ENCODE data around the gene TBC1D4. TPM values are rescaled to one million over a fixed set of nuclear protein-coding genes. Genes with fewer than 3 reads are reported as not detected.
"Not testable (repeated sequence)": the region's sequence is repeated elsewhere in the genome, so short reads cannot be mapped to it uniquely, and the experiment has no call there.

Gene TBC1D4
- total RNA-seq, 1 donor from 2014 or later, result 19.8 TPM

DNA sequence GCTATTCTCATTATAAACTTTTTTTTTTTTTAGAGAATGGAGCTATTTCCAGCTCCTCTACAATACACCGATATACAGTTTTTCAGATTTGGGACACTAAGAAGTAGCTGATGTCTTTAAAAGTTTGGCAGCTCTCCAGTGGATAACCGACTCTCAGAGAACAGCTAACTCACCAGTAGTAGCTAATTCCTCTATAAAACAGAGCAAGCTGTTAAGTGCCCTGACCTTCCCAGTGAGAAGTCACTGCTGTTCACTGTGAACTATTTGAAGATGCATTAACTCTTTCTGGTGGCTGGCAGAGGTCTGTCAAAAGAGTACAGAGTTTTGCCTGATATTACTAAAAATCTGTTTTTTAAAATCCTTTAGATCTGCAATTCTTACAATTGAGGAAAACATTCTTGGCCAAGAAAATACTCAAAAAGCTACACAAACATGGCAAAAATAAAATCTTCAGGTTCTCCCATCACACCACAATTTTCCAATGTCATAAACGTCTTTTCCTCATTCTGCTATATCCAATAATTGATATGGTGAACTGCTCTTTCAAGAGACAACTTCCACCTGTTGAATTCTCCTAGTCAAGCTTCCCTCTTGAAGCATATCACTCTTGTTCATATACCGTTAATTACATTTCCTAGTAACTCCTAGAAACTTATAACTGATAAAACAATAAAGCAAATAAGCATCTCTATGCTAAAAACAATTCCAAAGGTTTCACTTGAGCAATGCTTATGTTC is 44.2 kb downstream of the TBC1D4 start:
- Histone ChIP-seq H3K27ac (ENCODE audit: low read depth, low read length) (peak overlapping the region; percentile 1), H3K9me3 (ENCODE audit: control insufficient read depth in 3 of 3, low read length in 3 of 3) (no peaks in the 10 kb centered on the region), H3K4me3 (ENCODE audit: low read length in 3 of 3) (no peak overlapping the region), H3K36me3 (ENCODE audit: control insufficient read depth in 3 of 3, insufficient read depth in 3 of 3, low read length in 3 of 3) (no peaks in the 10 kb centered on the region), H3K4me1 (ENCODE audit: control insufficient read depth in 3 of 3, insufficient read depth in 3 of 3, low read length in 3 of 3) (peaks cover 10 to 15% (median 13%) of the 10 kb centered on the region in 3 donors), H3K27me3 (ENCODE audit: control insufficient read depth in 3 of 3, insufficient read depth in 3 of 3, low read length in 3 of 3) (no peaks in the 10 kb centered on the region), H3K9ac (ENCODE audit: low read depth in 1 of 3, low read length in 3 of 3) (peak overlapping the region in 1 of 3 donors; percentile 19)

- H3K9me3 ChIP-seq (ENCODE audit: control insufficient read depth in 3 of 3, low read length in 3 of 3); H3K9ac ChIP-seq (ENCODE audit: low read depth in 1 of 3, low read length in 3 of 3); H3K27ac ChIP-seq (ENCODE audit: low read depth, low read length); H3K36me3 ChIP-seq (ENCODE audit: control insufficient read depth in 3 of 3, insufficient read depth in 3 of 3, low read length in 3 of 3); H3K27me3 ChIP-seq (ENCODE audit: control insufficient read depth in 3 of 3, insufficient read depth in 3 of 3, low read length in 3 of 3); H3K4me3 ChIP-seq (ENCODE audit: low read length in 3 of 3): not testable (repeated sequence)
- peaks cover 20 to 34% (median 21%) of the 10 kb centered on the region in 3 donors for H3K4me1 ChIP-seq (ENCODE audit: control insufficient read depth in 3 of 3, insufficient read depth in 3 of 3, low read length in 3 of 3)
Measured at GRCh38 chr13:75434126-75434525, 47.8 kb downstream of the TBC1D4 start.

- Histone ChIP-seq H3K36me3 (ENCODE audit: control insufficient read depth in 3 of 3, insufficient read depth in 3 of 3, low read length in 3 of 3) (no peaks in the 10 kb centered on the region), H3K9ac (ENCODE audit: low read depth in 1 of 3, low read length in 3 of 3) (no peak overlapping the region), H3K9me3 (ENCODE audit: control insufficient read depth in 3 of 3, low read length in 3 of 3) (no peaks in the 10 kb centered on the region), H3K27ac (ENCODE audit: low read depth, low read length) (no peak overlapping the region), H3K27me3 (ENCODE audit: control insufficient read depth in 3 of 3, insufficient read depth in 3 of 3, low read length in 3 of 3) (no peaks in the 10 kb centered on the region), H3K4me3 (ENCODE audit: low read length in 3 of 3) (no peak overlapping the region), H3K4me1 (ENCODE audit: control insufficient read depth in 3 of 3, insufficient read depth in 3 of 3, low read length in 3 of 3) (peaks cover 19 to 25% (median 19%) of the 10 kb centered on the region in 3 donors)
Measured at GRCh38 chr13:75432811-75433244, 49.1 kb downstream of the TBC1D4 start.

- Histone ChIP-seq H3K4me3 (ENCODE audit: low read length in 3 of 3) (no peak overlapping the region), H3K36me3 (ENCODE audit: control insufficient read depth in 3 of 3, insufficient read depth in 3 of 3, low read length in 3 of 3) (no peaks in the 10 kb centered on the region), H3K27ac (ENCODE audit: low read depth, low read length) (no peak overlapping the region), H3K9me3 (ENCODE audit: control insufficient read depth in 3 of 3, low read length in 3 of 3) (no peaks in the 10 kb centered on the region), H3K27me3 (ENCODE audit: control insufficient read depth in 3 of 3, insufficient read depth in 3 of 3, low read length in 3 of 3) (no peaks in the 10 kb centered on the region), H3K4me1 (ENCODE audit: control insufficient read depth in 3 of 3, insufficient read depth in 3 of 3, low read length in 3 of 3) (peaks cover 19 to 23% (median 19%) of the 10 kb centered on the region in 3 donors), H3K9ac (ENCODE audit: low read depth in 1 of 3, low read length in 3 of 3) (no peak overlapping the region)
Measured at GRCh38 chr13:75432045-75432444, 49.9 kb downstream of the TBC1D4 start.

DNA sequence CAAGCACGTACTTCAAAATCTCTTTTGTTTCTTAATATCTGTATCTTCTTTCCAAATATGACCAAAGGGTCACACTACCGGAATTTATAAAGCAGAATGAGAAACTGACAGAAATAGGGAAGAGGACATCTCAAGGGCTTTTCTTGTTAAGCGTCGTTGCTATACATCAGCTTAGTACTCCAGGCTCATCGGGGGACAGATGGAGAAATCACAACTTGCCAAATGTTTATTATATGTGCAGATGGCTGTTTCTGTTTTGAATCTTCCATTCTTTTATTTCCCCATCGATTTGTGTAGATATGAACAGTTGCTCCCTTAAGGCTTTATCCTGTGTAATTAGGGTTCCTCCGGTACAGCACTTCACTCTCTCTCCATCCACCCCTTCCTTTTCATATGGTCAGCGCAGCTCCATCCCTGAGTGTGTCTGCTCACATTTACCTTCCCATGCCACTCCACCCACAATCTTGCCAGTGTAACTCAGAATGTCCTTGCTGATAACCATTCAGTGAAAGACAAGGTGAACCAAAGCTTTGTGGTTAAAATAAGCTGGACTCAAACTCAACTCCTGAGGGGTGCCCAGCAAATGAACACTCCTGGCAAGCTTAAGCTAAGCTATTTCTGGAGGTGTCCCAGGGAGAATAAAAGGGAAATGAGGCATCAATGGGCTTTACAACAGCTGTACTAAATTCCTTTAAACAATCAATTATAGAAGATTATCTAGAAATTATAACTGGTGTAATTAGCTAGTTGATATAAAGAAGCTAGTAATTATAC is 51.3 kb downstream of the TBC1D4 start:
- Histone ChIP-seq H3K4me3 (ENCODE audit: low read length in 3 of 3) (no peak overlapping the region), H3K27ac (ENCODE audit: low read depth, low read length) (no peak overlapping the region)

DNA sequence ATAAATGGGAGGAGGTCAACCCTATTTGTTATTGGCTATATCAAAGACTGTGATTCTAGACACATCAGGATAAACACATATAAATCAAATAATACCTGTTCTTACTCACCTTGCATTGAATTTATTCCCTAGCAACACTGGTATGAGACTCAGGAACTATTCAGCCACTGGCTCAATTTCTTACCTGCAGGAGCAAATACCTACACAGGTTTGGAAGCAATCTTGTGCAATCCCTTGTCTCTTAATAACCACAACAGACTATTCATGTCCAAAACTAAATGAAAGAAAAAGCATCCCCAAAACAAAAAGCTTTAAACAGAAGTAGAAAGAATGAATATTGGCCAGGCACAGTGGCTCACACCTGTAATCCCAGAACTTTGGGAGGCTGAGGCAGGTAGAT is 55.5 kb downstream of the TBC1D4 start:
- H3K9me3 ChIP-seq (ENCODE audit: control insufficient read depth in 3 of 3, low read length in 3 of 3), result no peaks in the 10 kb centered on the region
- no peaks in the 10 kb centered on the region for H3K27me3 ChIP-seq (ENCODE audit: control insufficient read depth in 3 of 3, insufficient read depth in 3 of 3, low read length in 3 of 3)
- H3K4me1 ChIP-seq (ENCODE audit: control insufficient read depth in 3 of 3, insufficient read depth in 3 of 3, low read length in 3 of 3), result peaks cover 10 to 15% (median 11%) of the 10 kb centered on the region in 3 donors
- H3K36me3 ChIP-seq (ENCODE audit: control insufficient read depth in 3 of 3, insufficient read depth in 3 of 3, low read length in 3 of 3), result no peaks in the 10 kb centered on the region
- H3K27ac ChIP-seq (ENCODE audit: low read depth, low read length), result no peak overlapping the region
- H3K4me3 ChIP-seq (ENCODE audit: low read length in 3 of 3), result no peak overlapping the region
- H3K9ac ChIP-seq (ENCODE audit: low read depth in 1 of 3, low read length in 3 of 3), result no peak overlapping the region

More for the DNA sequence above, 51.3 kb downstream of the TBC1D4 start:
- no peaks in the 10 kb centered on the region for H3K27me3 ChIP-seq (ENCODE audit: control insufficient read depth in 3 of 3, insufficient read depth in 3 of 3, low read length in 3 of 3)
- no peaks in the 10 kb centered on the region for H3K36me3 ChIP-seq (ENCODE audit: control insufficient read depth in 3 of 3, insufficient read depth in 3 of 3, low read length in 3 of 3)
- no peak overlapping the region for H3K9ac ChIP-seq (ENCODE audit: low read depth in 1 of 3, low read length in 3 of 3)
- no peaks in the 10 kb centered on the region for H3K9me3 ChIP-seq (ENCODE audit: control insufficient read depth in 3 of 3, low read length in 3 of 3)
- H3K4me1 ChIP-seq (ENCODE audit: control insufficient read depth in 3 of 3, insufficient read depth in 3 of 3, low read length in 3 of 3), result peaks cover 19 to 23% (median 19%) of the 10 kb centered on the region in 3 donors

DNA sequence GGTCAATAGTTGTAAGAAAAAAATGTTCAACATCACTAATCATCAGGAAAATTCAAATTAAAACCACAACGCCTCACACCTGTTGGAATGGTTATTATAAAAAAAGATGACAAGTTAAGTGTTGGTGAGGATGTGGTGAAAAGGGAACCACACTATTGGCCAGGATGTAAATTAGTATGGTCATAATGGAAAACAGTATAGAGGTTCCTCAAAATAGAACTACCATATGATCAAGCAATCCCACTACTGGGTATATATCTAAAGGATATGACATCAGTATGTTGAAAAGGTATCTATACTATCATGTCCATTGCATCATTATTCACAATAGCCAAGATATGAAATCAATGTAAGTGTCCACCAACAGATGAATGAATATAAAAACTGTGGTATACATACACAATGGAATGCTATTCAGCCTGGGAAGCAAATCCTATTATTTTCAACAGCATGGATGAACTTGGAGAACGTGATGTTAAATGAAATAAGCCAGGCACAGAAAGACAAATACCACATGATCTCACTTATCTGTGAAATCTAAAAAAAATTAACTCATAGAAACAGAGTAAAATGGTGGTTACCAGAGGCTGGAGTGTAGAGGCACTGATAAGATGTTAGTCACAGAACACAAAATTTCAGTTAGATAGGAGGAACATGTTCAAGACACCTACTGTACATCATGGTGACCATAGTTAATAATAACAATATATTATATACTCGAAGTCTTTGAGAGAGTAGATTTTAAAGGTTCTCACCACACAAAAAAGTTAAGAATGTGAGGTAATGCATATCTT is 56.6 kb downstream of the TBC1D4 start:
- H3K4me1 ChIP-seq (ENCODE audit: control insufficient read depth in 3 of 3, insufficient read depth in 3 of 3, low read length in 3 of 3), result peaks cover 6 to 14% (median 12%) of the 10 kb centered on the region in 3 donors

DNA sequence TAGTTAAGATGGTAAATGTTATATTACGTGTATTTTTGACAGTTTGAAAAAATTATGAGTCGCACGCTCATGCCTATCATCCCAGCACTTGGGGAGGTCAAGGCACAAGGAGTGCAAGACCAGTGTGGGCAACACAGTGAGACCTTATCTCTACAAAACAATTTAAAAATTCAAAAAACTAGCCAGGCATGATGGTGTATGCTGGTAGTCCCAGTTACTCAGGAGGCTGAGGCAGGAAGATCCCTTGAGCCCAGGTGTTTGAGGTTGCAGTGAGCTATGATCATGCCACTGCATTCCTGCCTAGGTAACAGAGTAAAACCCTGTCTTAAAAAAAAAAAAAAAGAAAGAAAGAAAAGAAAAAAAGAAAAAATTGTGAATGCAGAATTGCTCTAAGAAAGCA is 58.0 kb downstream of the TBC1D4 start:
- Histone ChIP-seq H3K4me3 (ENCODE audit: low read length in 3 of 3) (no peak overlapping the region), H3K9ac (ENCODE audit: low read depth in 1 of 3, low read length in 3 of 3) (no peak overlapping the region), H3K27ac (ENCODE audit: low read depth, low read length) (no peak overlapping the region), H3K36me3 (ENCODE audit: control insufficient read depth in 3 of 3, insufficient read depth in 3 of 3, low read length in 3 of 3) (no peaks in the 10 kb centered on the region), H3K9me3 (ENCODE audit: control insufficient read depth in 3 of 3, low read length in 3 of 3) (no peaks in the 10 kb centered on the region), H3K27me3 (ENCODE audit: control insufficient read depth in 3 of 3, insufficient read depth in 3 of 3, low read length in 3 of 3) (no peaks in the 10 kb centered on the region), H3K4me1 (ENCODE audit: control insufficient read depth in 3 of 3, insufficient read depth in 3 of 3, low read length in 3 of 3) (peaks cover 13 to 24% (median 21%) of the 10 kb centered on the region in 3 donors)

More for the DNA sequence above, 56.6 kb downstream of the TBC1D4 start:
- H3K9ac ChIP-seq (ENCODE audit: low read depth in 1 of 3, low read length in 3 of 3), result no peak overlapping the region
- H3K4me3 ChIP-seq (ENCODE audit: low read length in 3 of 3), result no peak overlapping the region
- H3K36me3 ChIP-seq (ENCODE audit: control insufficient read depth in 3 of 3, insufficient read depth in 3 of 3, low read length in 3 of 3), result no peaks in the 10 kb centered on the region
- no peaks in the 10 kb centered on the region for H3K27me3 ChIP-seq (ENCODE audit: control insufficient read depth in 3 of 3, insufficient read depth in 3 of 3, low read length in 3 of 3)
- no peak overlapping the region for H3K27ac ChIP-seq (ENCODE audit: low read depth, low read length)
- H3K9me3 ChIP-seq (ENCODE audit: control insufficient read depth in 3 of 3, low read length in 3 of 3), result no peaks in the 10 kb centered on the region

DNA sequence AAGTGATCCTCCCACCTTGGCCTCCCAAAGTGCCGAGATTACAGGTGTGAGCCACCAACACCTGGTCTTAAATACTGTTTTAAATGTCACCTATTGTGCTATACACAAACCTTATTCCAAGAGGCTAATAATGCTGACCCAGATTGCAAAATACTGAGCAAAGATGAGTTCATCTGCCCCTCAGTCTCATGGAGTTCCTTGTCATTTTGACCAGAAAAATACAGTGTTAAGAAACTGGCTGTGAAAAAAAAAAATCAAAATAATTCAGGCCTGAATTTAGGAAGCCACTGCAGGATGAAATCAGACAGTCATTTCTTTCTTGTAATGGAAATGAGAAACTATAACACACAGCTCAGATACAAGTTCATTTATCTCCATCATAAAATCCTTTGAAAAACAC is 59.9 kb downstream of the TBC1D4 start:
- Histone ChIP-seq H3K4me3 (ENCODE audit: low read length in 3 of 3) (no peak overlapping the region), H3K27me3 (ENCODE audit: control insufficient read depth in 3 of 3, insufficient read depth in 3 of 3, low read length in 3 of 3) (no peaks in the 10 kb centered on the region), H3K4me1 (ENCODE audit: control insufficient read depth in 3 of 3, insufficient read depth in 3 of 3, low read length in 3 of 3) (peaks cover 31 to 37% (median 34%) of the 10 kb centered on the region in 3 donors), H3K36me3 (ENCODE audit: control insufficient read depth in 3 of 3, insufficient read depth in 3 of 3, low read length in 3 of 3) (no peaks in the 10 kb centered on the region), H3K27ac (ENCODE audit: low read depth, low read length) (no peak overlapping the region), H3K9me3 (ENCODE audit: control insufficient read depth in 3 of 3, low read length in 3 of 3) (no peaks in the 10 kb centered on the region), H3K9ac (ENCODE audit: low read depth in 1 of 3, low read length in 3 of 3) (no peak overlapping the region)

Measured in skeletal muscle tissue (tissue), 4 donors.